Adipocyte (in vitro differentiated cells): ENCODE results near the gene GRIN2A.

Experiments used
- DNase-seq: peaks from one replicate; pipeline ENCODE4 v3.0.0-alpha.2; 2015; ENCODE audit warnings: low read depth
- H3K27me3 ChIP-seq: replicated peaks from 2 replicates; pipeline ENCODE4 v1.7.0; 2013; ENCODE audit warnings: mild to moderate bottlenecking, low read length, moderate library complexity; ENCODE audit not compliant: control insufficient read depth, insufficient read depth
- H3K36me3 ChIP-seq: 2 replicates; pipeline ENCODE4 v1.7.0; 2013; ENCODE audit warnings: low read length, mild to moderate bottlenecking, moderate library complexity; ENCODE audit not compliant: control insufficient read depth, insufficient read depth, severe bottlenecking
- H3K4me1 ChIP-seq: 2 replicates; pipeline ENCODE4 v1.7.0; 2013; ENCODE audit warnings: mild to moderate bottlenecking, low read length, moderate library complexity; ENCODE audit not compliant: control insufficient read depth, insufficient read depth
- H3K4me3 ChIP-seq: 2 replicates; pipeline ENCODE4 v1.7.0; 2013; ENCODE audit warnings: mild to moderate bottlenecking, low read length, moderate library complexity
- H3K9ac ChIP-seq: 2 replicates; pipeline ENCODE4 v1.7.0; 2013; ENCODE audit warnings: mild to moderate bottlenecking, low read length, moderate library complexity
- H3K9me3 ChIP-seq: 2 replicates; pipeline ENCODE4 v1.7.0; 2013; ENCODE audit warnings: mild to moderate bottlenecking, low read length, moderate library complexity; ENCODE audit not compliant: control insufficient read depth

GRIN2A gene

DNA sequence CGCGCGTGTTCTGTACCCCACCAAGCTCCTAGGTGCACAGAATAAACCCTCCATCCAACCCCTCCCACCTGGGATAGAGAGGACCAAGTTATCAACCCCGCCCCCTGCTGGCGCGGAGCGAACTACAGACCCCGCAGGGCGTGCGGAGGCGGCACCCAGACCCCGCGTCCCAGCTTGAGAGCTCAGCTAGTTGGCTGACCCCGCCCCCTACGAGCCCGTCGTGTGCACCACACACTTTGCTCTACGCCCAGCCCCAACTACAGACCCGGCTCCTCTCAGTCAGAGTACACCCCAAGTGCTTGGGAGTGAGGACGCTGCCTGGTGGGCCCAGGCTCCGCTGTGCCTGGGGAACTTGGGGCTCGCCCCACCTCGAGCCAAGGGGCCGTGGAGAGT lies 1.5 kb downstream of the GRIN2A start:
- Histone ChIP-seq H3K4me3 (peak overlapping the region; percentile 72), H3K36me3 (no peaks in the 10 kb centered on the region), H3K4me1 (peaks cover 12% of the 10 kb centered on the region), H3K9me3 (no peaks in the 10 kb centered on the region), H3K27me3 (peaks cover 10% of the 10 kb centered on the region), H3K9ac (peak overlapping the region; percentile 22)
- DNase-seq, result peak; percentile 35

DNA sequence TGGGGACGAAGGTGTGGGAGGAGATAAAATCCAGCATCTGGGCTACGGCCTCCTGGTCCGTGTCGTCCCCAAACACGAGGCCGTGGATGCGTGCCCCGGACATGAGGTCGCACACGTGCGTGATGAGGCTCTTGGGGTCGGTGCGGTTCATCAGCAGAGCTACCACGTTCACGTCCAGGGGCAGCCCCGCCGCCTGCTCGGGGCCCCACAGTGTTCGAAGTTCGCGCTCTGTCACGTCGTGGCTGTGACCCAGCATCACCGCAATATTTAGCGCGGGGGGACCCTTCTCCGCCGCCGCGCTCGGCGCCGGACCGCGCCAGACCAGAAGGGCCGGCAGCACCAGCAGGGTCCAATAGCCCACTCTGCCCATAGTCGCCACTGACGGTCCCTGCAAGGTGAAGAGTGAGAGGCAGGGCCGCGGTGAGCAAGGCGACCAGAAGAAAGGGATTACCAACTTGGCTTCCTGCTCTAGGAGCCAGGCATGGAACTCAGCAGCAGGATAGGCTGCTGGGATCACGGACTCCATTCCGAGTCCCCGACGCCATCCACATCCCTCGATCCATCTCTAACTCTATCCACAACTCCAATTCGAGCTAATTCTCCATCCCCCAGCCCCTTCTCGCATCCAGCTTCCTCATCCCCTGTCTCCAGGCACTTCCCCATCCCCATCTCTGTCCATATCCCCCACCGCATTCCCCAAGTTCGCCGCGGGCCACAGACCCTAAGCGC lies 2.0 kb downstream of the GRIN2A start:
- H3K9me3 ChIP-seq, result no peaks in the 10 kb centered on the region
- H3K4me1 ChIP-seq, result peaks cover 12% of the 10 kb centered on the region
- peaks cover 10% of the 10 kb centered on the region for H3K27me3 ChIP-seq
- DNase-seq, result no peak
- H3K9ac ChIP-seq, result no peak overlapping the region
- peak overlapping the region; percentile 72 for H3K4me3 ChIP-seq
- H3K36me3 ChIP-seq, result no peaks in the 10 kb centered on the region

DNA sequence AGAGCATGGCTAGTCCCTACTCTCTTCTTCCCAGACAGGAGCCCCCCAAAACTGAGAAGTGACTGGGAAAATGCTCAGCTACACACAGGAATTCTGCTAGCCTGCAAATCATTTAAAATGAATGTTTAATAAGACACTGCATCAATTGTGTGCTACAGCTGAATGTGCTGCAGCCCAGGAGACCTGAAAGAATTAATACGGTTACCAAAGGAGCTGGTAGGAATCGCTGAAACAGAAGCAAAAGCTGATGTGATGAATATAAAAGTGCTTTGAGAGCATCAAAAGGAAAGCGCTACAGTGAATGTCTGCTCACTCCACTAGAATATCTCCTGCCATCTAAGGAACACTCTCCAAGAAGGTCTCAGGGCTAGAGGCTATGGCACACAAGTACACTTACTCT lies 3.7 kb downstream of the GRIN2A start:
- peaks cover 1% of the 10 kb centered on the region for H3K27me3 ChIP-seq
- H3K36me3 ChIP-seq, result no peaks in the 10 kb centered on the region
- H3K9me3 ChIP-seq, result no peaks in the 10 kb centered on the region
- no peak overlapping the region for H3K4me3 ChIP-seq
- peaks cover 12% of the 10 kb centered on the region for H3K4me1 ChIP-seq
- no peak for DNase-seq
- H3K9ac ChIP-seq, result no peak overlapping the region

DNA sequence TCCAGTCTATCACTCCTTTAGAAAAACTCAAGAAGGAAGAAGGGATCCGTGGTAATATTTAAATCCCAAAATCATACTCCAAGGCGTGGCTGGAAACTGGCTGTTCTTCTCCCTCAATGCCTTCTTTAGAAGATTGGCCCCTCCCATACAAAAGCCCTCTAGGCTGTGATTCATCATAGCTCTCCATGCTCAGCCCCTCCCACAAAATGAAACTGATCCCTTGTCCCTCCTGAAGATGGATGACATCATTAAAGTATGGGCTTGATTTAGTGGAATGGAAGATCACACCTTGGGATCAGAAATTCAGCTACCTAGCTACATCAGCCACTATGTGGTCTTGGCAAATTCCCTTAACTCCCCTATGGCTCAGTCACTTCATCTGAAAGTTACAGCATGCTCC lies 4.1 kb downstream of the GRIN2A start:
- no peak overlapping the region for H3K9ac ChIP-seq
- no peaks in the 10 kb centered on the region for H3K9me3 ChIP-seq
- peak; percentile 7 for DNase-seq
- H3K36me3 ChIP-seq, result no peaks in the 10 kb centered on the region
- no peaks in the 10 kb centered on the region for H3K27me3 ChIP-seq
- no peak overlapping the region for H3K4me3 ChIP-seq
- peaks cover 12% of the 10 kb centered on the region for H3K4me1 ChIP-seq

DNA sequence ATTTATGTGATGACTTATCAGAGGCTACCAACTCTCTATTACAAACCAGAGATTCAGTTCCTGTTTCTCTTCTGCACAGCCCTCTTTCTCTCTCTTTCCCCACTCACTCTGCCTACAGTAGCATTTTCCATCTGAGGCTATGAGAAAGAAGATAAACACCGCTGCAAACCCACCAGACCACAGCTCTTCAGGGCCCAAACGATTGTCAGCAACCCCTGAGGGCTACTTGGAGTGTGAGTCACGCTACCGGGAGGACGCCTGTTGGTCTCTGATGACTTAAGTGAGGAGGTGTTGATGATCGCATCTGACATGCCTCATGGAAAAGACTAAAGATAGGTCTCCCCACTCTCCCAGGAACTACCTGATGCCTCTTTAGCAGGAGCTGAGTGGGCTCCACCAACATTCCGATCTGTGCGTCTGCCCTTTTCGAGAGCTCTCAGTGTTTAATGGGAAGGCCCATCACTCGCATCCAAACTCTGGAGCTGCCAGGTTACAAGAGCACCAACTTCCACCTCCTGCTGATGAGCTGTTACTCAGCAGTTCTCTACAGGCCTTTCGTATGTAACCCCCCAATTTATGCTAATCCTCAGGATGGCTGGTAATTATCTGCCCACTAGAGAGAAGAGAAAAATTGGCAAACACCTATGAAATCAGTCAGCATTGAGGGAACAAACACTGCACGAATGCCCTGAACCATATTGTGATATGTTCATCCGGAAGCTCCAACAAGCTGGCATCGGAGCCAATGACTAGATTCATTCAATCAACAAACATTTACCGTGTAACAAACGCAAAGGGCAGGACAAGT lies 9.2 kb downstream of the GRIN2A start:
- Histone ChIP-seq H3K36me3 (no peaks in the 10 kb centered on the region), H3K9ac (no peak overlapping the region), H3K4me1 (peaks cover 30% of the 10 kb centered on the region), H3K27me3 (no peaks in the 10 kb centered on the region), H3K9me3 (no peaks in the 10 kb centered on the region), H3K4me3 (no peak overlapping the region)
- DNase-seq, result no peak

DNA sequence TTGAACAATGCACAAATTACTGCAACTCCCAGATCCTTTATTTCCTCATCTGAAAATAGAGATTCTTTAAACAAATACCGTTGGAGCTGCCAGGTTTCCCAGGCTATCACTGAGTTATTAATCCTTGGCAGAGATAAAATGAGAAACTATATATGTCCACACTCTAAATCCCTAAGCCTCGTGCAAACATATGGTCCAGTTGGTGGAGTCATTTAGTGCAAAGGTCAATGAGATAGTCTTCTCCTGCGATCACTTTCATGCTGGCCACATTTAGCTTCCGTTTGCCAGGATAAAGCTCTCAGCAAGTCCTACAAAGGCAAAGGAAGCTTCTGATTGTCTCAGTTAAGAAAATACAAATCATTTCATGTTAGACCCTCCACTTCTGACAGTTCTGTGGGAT lies 11.0 kb downstream of the GRIN2A start:
- Histone ChIP-seq H3K36me3 (no peaks in the 10 kb centered on the region), H3K4me1 (peaks cover 39% of the 10 kb centered on the region), H3K9me3 (no peaks in the 10 kb centered on the region), H3K9ac (no peak overlapping the region), H3K27me3 (no peaks in the 10 kb centered on the region), H3K4me3 (no peak overlapping the region)
- no peak for DNase-seq

DNA sequence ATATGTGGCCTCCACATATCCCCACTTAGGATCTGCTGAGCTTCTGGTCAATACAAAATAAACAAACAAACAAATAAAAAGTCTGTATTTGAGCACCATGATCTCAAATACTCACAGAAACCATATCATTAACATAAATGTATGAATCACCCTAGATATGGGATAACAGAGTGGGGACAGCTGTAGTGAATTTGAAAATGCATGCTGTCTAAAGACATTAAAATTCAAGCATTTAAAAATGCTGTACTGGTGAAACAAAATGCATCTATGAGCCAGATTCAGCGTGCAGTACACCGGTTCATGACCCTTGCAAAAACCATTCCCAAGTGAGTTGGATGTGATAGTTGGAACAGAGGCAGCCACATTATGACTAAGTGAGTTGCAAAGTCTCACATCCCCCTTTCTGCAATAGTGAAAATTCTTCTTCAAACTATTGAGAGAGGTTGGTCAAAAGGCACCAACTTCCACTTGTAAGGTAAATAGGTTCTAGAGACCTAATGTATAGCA lies 12.3 kb downstream of the GRIN2A start:
- Histone ChIP-seq H3K9ac (no peak overlapping the region), H3K4me1 (peaks cover 39% of the 10 kb centered on the region), H3K36me3 (no peaks in the 10 kb centered on the region), H3K4me3 (peak overlapping the region; percentile 17), H3K9me3 (no peaks in the 10 kb centered on the region), H3K27me3 (no peaks in the 10 kb centered on the region)
- no peak for DNase-seq

DNA sequence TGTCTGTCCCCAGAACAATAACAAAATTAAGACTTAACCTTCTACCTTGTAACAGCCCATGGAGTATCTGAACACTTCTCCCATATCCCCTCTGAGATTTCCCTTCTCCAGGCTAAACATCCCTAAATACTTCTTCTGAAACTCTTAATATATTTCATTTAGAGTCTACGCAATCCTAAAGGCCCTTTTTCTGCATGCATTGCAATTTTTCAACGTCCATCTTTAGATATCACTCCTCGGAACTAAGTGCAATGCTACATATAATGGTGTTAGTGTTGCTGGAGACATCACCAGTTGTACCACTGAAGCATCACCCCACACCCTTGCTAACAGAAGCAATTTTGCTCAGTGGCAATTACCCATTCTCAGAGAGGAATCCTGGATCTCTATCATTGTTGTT lies 13.2 kb downstream of the GRIN2A start:
- Histone ChIP-seq H3K9me3 (no peaks in the 10 kb centered on the region), H3K4me1 (peaks cover 39% of the 10 kb centered on the region), H3K9ac (no peak overlapping the region), H3K4me3 (no peak overlapping the region), H3K36me3 (no peaks in the 10 kb centered on the region), H3K27me3 (no peaks in the 10 kb centered on the region)
- no peak for DNase-seq

DNA sequence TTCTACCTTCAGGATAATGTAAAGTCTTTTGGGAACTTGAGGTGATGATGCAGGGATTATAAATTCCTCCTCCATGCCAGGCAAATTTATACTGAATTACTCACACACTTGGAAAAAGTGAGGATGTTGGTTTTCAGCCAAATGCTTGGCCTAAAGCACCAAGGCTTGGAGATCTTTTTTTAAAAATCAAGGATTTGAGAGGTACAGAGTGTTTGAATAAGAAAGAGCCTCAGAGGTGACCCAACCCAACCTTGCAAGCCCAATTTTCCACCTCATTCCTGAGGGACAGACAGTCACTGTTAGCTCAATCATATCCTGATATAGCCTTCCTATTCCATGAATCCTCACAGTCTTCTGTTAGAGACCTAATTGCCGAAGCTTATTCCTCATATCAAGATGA lies 14.0 kb downstream of the GRIN2A start:
- Histone ChIP-seq H3K4me3 (no peak overlapping the region), H3K9ac (no peak overlapping the region), H3K36me3 (no peaks in the 10 kb centered on the region), H3K4me1 (peaks cover 39% of the 10 kb centered on the region), H3K27me3 (no peaks in the 10 kb centered on the region), H3K9me3 (no peaks in the 10 kb centered on the region)
- DNase-seq, result peak; percentile 14

DNA sequence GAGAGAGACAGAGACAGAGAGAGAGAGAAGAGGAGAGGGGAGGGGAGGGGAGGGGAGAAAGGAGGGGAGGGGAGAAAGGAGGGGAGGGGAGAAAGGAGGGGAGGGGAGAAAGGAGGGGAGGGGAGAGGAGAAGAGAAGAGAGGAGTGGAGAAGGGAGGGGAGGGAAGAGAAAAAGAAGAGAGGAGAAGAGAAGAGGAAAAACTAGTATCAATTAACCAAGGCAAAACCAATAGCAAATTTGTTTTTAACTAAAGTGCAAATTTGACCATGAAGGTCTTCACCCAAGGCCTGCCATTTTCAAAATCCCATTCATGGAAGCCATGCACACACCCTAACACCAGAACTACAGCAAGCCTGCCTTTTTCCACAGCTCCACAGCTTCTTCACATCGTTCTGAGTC lies 16.6 kb downstream of the GRIN2A start:
- Histone ChIP-seq H3K4me3 (no peak overlapping the region), H3K4me1 (peaks cover 30% of the 10 kb centered on the region), H3K36me3 (no peaks in the 10 kb centered on the region), H3K9ac (no peak overlapping the region), H3K27me3 (peaks cover 2% of the 10 kb centered on the region), H3K9me3 (peaks cover 3% of the 10 kb centered on the region)
- DNase-seq, result no peak

DNA sequence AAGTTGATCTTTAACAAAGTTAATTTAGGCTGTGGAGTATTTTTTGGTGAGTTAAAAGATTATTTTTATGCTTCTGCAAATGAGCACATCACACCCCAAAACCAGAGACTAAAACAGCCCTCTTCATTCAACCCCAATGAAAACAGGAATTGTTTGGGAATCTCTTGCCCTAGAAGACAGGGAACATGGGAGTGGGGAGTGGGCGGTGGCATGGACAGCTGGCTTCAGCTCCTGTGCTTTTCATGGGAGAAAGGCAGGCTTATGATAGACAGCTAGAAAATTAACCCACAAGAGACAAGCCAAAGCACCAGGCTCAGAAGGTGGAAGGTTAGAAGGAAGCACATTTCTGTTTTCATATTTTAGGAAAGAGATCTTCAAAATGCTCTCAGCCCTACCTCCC lies 19.2 kb downstream of the GRIN2A start:
- DNase-seq, result no peak
- Histone ChIP-seq H3K9me3 (peaks cover 3% of the 10 kb centered on the region), H3K9ac (no peak overlapping the region), H3K36me3 (no peaks in the 10 kb centered on the region), H3K27me3 (peaks cover 2% of the 10 kb centered on the region), H3K4me3 (no peak overlapping the region), H3K4me1 (peaks cover 9% of the 10 kb centered on the region)
